Ovary (tissue), 9 donors: ENCODE measurements around the gene OPCML. TPM values are rescaled to one million over a fixed set of nuclear protein-coding genes. Genes with fewer than 3 reads are reported as not detected.

Source experiments
- DNase-seq, 5 donors: peaks; one replicate each; pipeline ENCODE4 v3.0.0-alpha.2; 2019 to 2020
- H3K27ac ChIP-seq, 2 donors: fragments of 200-600 bp; one replicate each; pipeline versions ENCODE4 v1.5.1 to v1.8.0; 2019 to 2022
- H3K27me3 ChIP-seq: fragments of 200-600 bp; one replicate; pipeline ENCODE4 v1.8.0; 2022
- H3K36me3 ChIP-seq: fragments of 200-600 bp; sonication (generic); one replicate; pipeline ENCODE4 v1.5.1; 2019
- H3K4me1 ChIP-seq: one replicate; pipeline ENCODE4 v1.8.1; 2013; ENCODE audit warnings: mild to moderate bottlenecking, moderate library complexity; ENCODE audit not compliant: insufficient read depth
- H3K4me3 ChIP-seq: fragments of 200-600 bp; sonication (generic); one replicate; pipeline ENCODE4 v1.5.1; 2017
- H3K9me3 ChIP-seq, 2 donors: fragments of 200-600 bp in 1 of 2; sonication (generic) in 1 of 2; one replicate each; pipeline versions ENCODE4 v1.5.1 to v1.8.1; 2013 to 2019; ENCODE audit warnings: mild to moderate bottlenecking in 1 of 2, moderate library complexity in 1 of 2
- EP300 ChIP-seq: sonication (generic); formaldehyde crosslinking; IDR thresholded peaks from one replicate; pipeline ENCODE4 v1.6.1; 2017; ENCODE audit warnings: antibody characterized with exemption
- POLR2A ChIP-seq: fragments of 450-650 bp; IDR thresholded peaks from one replicate; pipeline ENCODE4 v1.6.1; 2017; ENCODE audit warnings: antibody characterized with exemption, mild to moderate bottlenecking, moderate library complexity
- WGBS, 3 donors: extraction: QIAGEN DNeasy Blood & Tissue Kit in 1 of 3; methylation state at CpG; one replicate each; pipeline versions ENCODE4 v1.1.5 to v1.1.7; 2013 to 2017; 5-methylcytosine and 5-hydroxymethylcytosine counted together
- intact Hi-C, 4 donors: fragments of 100-400 bp; cut with DNase I; formaldehyde crosslinking; loops; one replicate each; pipeline versions ENCODE4 v1.11.0 to v1.15.1; 2022 to 2023
- polyA plus RNA-seq, 2 donors: library from polyadenylated mRNA; stranded (reverse); fragments of 200-250 nt in 1 of 2; fragments of 350-450 nt in 1 of 2; fragmentation: Illumina TruSeq in 1 of 2; extraction: RNeasy Lipid Tissue Mini Kit (QIAGEN cat#74804) in 1 of 2; gene quantifications; one replicate each; pipeline ENCODE4 v1.2.3, GENCODE V29; 2013 to 2014
- total RNA-seq, 7 donors: library from RNA; depleted of rRNA in 2 of 7; stranded (reverse); fragments of >200 nt in 2 of 7; fragmentation: NEBNext Ultra II Directional in 3 of 7; extraction: Animal tissue kit (Norgen Biotek cat#: 25700) in 3 of 7; gene quantifications; one replicate each; pipeline versions ENCODE4 v1.1.0 to v1.2.4, GENCODE V29; 2016 to 2023
- TF ChIP-seq, protein P1 (sequence below), 3 donors: fragments of 450-650 bp in 2 of 3; fragments of 200-600 bp in 1 of 3; IDR thresholded peaks; one replicate each; pipeline versions ENCODE4 v1.5.1 to v1.8.0; 2016 to 2022; ENCODE audit warnings: antibody characterized with exemption in 3 of 3, mild to moderate bottlenecking in 1 of 3
- donor health status: DM: no; HTN: no; CAD: no; lungs with moderate emphysema.
- donor health status: DM: no; HTN: no; CAD: no.
- donor health status: Bipolar disorder and iron deficiency.
- donor health status: DM: yes; HTN: yes; CAD: no.
- donor health status: DM: no; HTN: no; CAD: no.
- donor health status: DM: yes; HTN: yes; CAD: no.

OPCML gene
- total and polyA plus RNA-seq, 9 donors: under 0.01 to 2.8 (median 0.32) TPM; not detected in 2

DNA sequence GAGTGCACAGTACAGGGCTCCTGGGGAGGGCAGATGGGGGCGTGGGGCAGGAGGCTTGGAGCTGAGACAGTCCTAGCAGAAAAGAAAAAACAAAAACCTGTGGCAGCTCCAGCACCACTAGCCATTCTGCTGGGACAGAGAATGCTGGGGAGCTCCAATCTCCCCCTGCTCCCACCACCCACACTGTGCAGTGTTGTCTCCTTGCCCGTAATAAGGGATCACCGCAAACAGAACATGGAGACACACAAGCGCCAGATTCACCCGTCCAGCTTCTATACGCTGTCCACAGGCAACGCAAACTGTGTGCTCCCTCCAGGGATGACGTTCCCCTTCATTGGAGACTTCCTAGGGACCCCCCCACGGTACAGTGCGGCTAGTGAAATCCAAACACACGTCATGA is 31.4 kb downstream of the OPCML start:
- Histone ChIP-seq H3K4me1 (no peaks in the 10 kb centered on the region), H3K27ac (no peak overlapping the region), H3K36me3 (no peaks in the 10 kb centered on the region), H3K27me3 (no peaks in the 10 kb centered on the region), H3K4me3 (no peak overlapping the region), H3K9me3 (no peaks in the 10 kb centered on the region)
- TF ChIP-seq EP300 (no peak), POLR2A (no peak)
- TF ChIP-seq, protein P1, sequence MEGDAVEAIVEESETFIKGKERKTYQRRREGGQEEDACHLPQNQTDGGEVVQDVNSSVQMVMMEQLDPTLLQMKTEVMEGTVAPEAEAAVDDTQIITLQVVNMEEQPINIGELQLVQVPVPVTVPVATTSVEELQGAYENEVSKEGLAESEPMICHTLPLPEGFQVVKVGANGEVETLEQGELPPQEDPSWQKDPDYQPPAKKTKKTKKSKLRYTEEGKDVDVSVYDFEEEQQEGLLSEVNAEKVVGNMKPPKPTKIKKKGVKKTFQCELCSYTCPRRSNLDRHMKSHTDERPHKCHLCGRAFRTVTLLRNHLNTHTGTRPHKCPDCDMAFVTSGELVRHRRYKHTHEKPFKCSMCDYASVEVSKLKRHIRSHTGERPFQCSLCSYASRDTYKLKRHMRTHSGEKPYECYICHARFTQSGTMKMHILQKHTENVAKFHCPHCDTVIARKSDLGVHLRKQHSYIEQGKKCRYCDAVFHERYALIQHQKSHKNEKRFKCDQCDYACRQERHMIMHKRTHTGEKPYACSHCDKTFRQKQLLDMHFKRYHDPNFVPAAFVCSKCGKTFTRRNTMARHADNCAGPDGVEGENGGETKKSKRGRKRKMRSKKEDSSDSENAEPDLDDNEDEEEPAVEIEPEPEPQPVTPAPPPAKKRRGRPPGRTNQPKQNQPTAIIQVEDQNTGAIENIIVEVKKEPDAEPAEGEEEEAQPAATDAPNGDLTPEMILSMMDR (IDR thresholded peaks at IDR 0.05): no peak
- intact Hi-C loops: no loop called here
- no peak for DNase-seq
- 65 to 72% (median 66%) methylated on average over 11 of the region's 11 CpGs for WGBS, 3 donors

DNA sequence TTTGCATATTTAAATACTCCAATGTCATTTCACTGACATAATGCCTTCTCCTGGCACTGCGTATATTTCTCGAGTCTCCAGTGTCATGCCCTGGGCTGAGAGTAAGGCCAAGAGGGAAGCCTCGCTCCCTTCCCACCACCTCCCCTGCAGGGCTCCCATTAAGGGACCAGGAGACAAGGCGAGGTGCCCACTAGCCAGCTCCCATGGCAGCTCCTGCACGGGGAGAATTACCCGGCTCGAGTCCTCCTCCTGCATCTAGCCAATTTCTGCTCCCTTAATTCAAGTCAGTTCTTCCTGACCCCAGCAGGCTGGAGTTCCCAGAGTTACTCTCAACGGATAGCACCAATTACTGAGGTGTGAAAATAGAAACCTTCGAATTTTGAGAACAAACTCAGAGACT is 31.9 kb downstream of the OPCML start:
- no peaks in the 10 kb centered on the region for H3K27me3 ChIP-seq
- WGBS, 3 donors: 50 to 52% (median 50%) methylated on average over 9 of the region's 9 CpGs
- no peak for DNase-seq
- TF ChIP-seq, protein P1 (IDR thresholded peaks at IDR 0.05): no peak
- TF ChIP-seq EP300: no peak
- TF ChIP-seq POLR2A: no peak
- H3K4me3 ChIP-seq: no peak overlapping the region
- H3K27ac ChIP-seq: no peak overlapping the region
- intact Hi-C loops: no loop called here
- no peaks in the 10 kb centered on the region for H3K36me3 ChIP-seq
- H3K4me1 ChIP-seq: no peaks in the 10 kb centered on the region
- H3K9me3 ChIP-seq: no peaks in the 10 kb centered on the region

DNA sequence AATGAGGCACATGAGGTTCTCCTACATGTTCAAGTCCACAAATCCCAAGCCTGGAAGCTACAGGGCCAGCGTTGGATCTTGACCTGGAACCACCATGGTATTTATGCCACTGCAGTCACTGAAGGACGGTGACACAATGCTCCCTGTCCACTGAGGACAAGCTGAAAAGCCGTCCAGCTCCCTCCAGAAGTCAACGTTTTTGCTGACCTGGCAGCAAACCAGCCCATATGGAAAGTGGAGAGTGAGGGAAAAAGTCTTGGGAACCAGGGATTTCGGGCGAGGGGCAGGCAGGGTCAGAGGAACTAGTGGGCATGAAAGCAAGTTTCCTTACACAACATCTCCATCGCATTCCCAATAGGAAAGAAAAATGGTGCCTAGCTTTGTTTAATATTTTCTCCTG is 33.3 kb downstream of the OPCML start:
- intact Hi-C loops: no loop called here
- no peak overlapping the region for H3K4me3 ChIP-seq
- no peaks in the 10 kb centered on the region for H3K27me3 ChIP-seq
- 84 to 90% (median 85%) methylated on average over 7 of the region's 7 CpGs for WGBS, 3 donors
- DNase-seq: no peak
- no peaks in the 10 kb centered on the region for H3K4me1 ChIP-seq
- no peak overlapping the region for H3K27ac ChIP-seq
- no peaks in the 10 kb centered on the region for H3K9me3 ChIP-seq
- TF ChIP-seq POLR2A (no peak), EP300 (no peak)
- TF ChIP-seq, protein P1 (IDR thresholded peaks at IDR 0.05): no peak
- no peaks in the 10 kb centered on the region for H3K36me3 ChIP-seq

DNA sequence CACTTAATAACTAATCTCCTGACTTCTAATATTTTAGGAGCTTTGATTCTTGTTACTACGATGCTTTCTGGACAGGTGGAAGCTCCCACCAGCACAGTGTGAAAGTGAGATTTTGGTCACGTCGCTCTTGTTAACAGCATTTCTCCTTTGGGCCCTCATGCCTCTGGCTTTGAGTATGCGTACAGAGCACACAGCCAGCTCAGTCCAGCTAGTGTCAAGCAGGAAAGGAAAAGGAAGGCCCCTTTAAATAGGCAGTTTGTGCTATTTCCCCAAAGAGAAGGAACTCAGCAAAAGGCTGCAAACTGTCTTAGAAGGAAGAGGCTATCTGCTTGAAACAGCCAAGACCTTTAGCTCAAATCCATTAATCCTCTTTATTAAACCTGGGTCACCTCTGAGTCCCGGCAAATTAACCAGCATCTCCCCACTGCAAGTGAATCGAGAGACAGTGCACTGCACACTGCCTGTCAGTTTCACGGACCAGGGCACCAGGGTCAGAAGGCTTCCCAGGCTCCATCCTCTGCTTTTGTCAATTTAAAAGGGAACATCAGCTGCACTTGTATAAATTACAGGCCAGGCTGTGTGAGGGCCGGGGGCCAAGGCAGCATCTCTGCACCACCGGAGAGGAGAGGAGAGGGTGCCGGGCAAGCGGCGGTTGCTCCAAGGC is 34.7 kb downstream of the OPCML start:
- Histone ChIP-seq H3K4me3 (no peak overlapping the region), H3K9me3 (no peaks in the 10 kb centered on the region), H3K36me3 (no peaks in the 10 kb centered on the region), H3K27ac (no peak overlapping the region), H3K4me1 (no peaks in the 10 kb centered on the region), H3K27me3 (no peaks in the 10 kb centered on the region)
- TF ChIP-seq, protein P1 (IDR thresholded peaks at IDR 0.05): no peak
- no peak for TF ChIP-seq POLR2A
- intact Hi-C loops: no loop called here
- DNase-seq: no peak
- 60 to 68% (median 66%) methylated on average over 12 of the region's 12 CpGs for WGBS, 3 donors
